ENCODE results near the gene MOB2. TPM values are rescaled to one million over a fixed set of nuclear protein-coding genes. Genes with fewer than 3 reads are reported as not detected.

Gene MOB2
- total RNA-seq = 38.2 and 41.1 TPM in 2 replicates

GRCh38 chr11:1486054-1486825, at the start of gene MOB2:
MOB2 (minus strand) TSS chr11:1486779; CDS start chr11:1486556, 223 bp downstream.
- no peaks in the 10 kb centered on the region for H3K27me3 ChIP-seq (ENCODE audit: control insufficient read depth, insufficient read depth, low read length)

DNA sequence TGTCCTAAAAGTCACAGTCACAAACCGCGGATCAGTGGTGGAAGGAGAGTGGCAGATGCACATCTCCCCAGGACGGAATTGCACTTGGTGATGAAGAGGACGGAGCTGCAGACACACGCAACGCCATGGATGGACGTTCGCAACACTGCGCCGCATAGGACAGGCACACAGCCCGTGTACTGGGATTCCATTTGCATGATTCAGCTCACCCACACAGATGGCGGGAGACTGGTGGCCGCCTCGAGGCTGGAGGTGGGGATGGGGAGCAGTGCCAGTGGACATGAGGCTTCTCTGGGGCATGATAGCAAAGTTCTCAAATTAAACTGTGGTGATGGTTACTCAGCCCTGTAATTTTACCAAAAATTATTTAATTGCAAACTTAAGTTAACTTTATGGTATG, 48.1 kb upstream of the MOB2 start:
- no peaks in the 10 kb centered on the region for H3K27me3 ChIP-seq (ENCODE audit: control insufficient read depth, insufficient read depth, low read length)
- FAIRE-seq (no peak), DNase-seq (ENCODE audit: low read depth) (no peak)
- no peak overlapping the region for H3K4me3 ChIP-seq (ENCODE audit: low read depth, low read length)
- TF ChIP-seq, protein P1, sequence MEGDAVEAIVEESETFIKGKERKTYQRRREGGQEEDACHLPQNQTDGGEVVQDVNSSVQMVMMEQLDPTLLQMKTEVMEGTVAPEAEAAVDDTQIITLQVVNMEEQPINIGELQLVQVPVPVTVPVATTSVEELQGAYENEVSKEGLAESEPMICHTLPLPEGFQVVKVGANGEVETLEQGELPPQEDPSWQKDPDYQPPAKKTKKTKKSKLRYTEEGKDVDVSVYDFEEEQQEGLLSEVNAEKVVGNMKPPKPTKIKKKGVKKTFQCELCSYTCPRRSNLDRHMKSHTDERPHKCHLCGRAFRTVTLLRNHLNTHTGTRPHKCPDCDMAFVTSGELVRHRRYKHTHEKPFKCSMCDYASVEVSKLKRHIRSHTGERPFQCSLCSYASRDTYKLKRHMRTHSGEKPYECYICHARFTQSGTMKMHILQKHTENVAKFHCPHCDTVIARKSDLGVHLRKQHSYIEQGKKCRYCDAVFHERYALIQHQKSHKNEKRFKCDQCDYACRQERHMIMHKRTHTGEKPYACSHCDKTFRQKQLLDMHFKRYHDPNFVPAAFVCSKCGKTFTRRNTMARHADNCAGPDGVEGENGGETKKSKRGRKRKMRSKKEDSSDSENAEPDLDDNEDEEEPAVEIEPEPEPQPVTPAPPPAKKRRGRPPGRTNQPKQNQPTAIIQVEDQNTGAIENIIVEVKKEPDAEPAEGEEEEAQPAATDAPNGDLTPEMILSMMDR (IDR thresholded peaks at IDR 0.05; ENCODE audit: insufficient read depth, low read length, severe bottlenecking) = no peak
- H3K36me3 ChIP-seq (ENCODE audit: control insufficient read depth, insufficient read depth, low read length) = peaks cover 5% of the 10 kb centered on the region

More at GRCh38 chr11:1486054-1486825, at the start of gene MOB2:
- Histone ChIP-seq H3K36me3 (ENCODE audit: control insufficient read depth, insufficient read depth, low read length) (no peaks in the 10 kb centered on the region), H3K4me3 (ENCODE audit: low read depth, low read length) (no peak within 1 kb of the TSS)
- TF ChIP-seq, protein P1 (IDR thresholded peaks at IDR 0.05; ENCODE audit: insufficient read depth, low read length, severe bottlenecking) = peak; percentile 14
- DNase-seq (ENCODE audit: low read depth) = no peak
- FAIRE-seq = no peak

GRCh38 chr11:1534171-1534570, 47.6 kb upstream of the MOB2 start:
- TF ChIP-seq, protein P1 (IDR thresholded peaks at IDR 0.05; ENCODE audit: insufficient read depth, low read length, severe bottlenecking) = no peak
- FAIRE-seq (no peak), DNase-seq (ENCODE audit: low read depth) (no peak)
- Histone ChIP-seq H3K27me3 (ENCODE audit: control insufficient read depth, insufficient read depth, low read length) (no peaks in the 10 kb centered on the region), H3K36me3 (ENCODE audit: control insufficient read depth, insufficient read depth, low read length) (peaks cover 7% of the 10 kb centered on the region), H3K4me3 (ENCODE audit: low read depth, low read length) (no peak overlapping the region)

- Histone ChIP-seq H3K4me3 (ENCODE audit: low read depth, low read length) (no peak overlapping the region), H3K36me3 (ENCODE audit: control insufficient read depth, insufficient read depth, low read length) (peaks cover 7% of the 10 kb centered on the region), H3K27me3 (ENCODE audit: control insufficient read depth, insufficient read depth, low read length) (no peaks in the 10 kb centered on the region)
- FAIRE-seq = no peak
- no peak for DNase-seq (ENCODE audit: low read depth)
- TF ChIP-seq, protein P1 (IDR thresholded peaks at IDR 0.05; ENCODE audit: insufficient read depth, low read length, severe bottlenecking) = no peak
Observed at GRCh38 chr11:1533342-1533725, 46.8 kb upstream of the MOB2 start.

DNA sequence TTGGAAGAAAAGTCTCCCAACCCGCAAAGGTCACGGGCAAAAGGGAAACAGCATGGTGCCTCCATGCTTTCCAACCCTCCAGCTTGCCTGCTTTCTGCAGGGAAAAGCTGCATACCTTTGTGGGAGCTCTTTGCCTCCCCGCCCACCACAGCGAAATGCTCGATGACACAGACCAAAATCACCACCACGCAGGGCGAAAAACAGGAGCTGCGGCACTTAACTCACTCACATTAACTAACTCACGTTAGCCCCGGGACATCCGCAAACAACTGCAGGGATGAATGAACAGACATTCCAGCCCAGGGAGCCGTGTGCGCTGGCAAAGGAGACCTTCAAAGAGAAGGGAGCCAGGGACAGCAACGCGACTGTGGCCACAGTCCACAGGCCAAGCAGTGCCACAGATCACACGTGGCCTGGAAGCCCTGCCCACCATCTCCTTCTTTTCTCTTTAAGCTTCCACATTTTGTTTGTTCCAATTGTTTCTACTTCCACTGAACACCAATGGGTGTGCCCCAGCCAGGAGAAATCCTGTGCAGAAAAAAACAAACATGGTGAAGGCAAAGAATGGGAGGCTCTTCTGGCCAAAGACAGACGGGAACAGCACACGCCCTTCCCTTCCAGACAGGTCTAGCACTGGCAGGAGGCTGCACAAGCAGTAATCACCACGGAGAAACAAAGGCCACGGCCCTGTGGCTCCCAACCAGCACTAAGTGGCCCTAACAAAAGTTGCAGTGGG, 46.2 kb upstream of the MOB2 start:
- peak; percentile 77 for FAIRE-seq
- DNase-seq (ENCODE audit: low read depth) = peak; percentile 74
- peaks cover 7% of the 10 kb centered on the region for H3K36me3 ChIP-seq (ENCODE audit: control insufficient read depth, insufficient read depth, low read length)
- H3K27me3 ChIP-seq (ENCODE audit: control insufficient read depth, insufficient read depth, low read length) = no peaks in the 10 kb centered on the region
- TF ChIP-seq, protein P1 (IDR thresholded peaks at IDR 0.05; ENCODE audit: insufficient read depth, low read length, severe bottlenecking) = no peak
- no peak overlapping the region for H3K4me3 ChIP-seq (ENCODE audit: low read depth, low read length)
